ENCODE measurements around the gene ELOA. TPM values are rescaled to one million over a fixed set of nuclear protein-coding genes. Genes with fewer than 3 reads are reported as not detected.

The ELOA gene
- total and polyA plus RNA-seq, 9 of the 15 experiments (the other 6 are each of a cell fraction or from before 2014, with no cell fraction given), result 31.9 to 98.6 (median 61.3) TPM

- TF ChIP-seq, protein P1, sequence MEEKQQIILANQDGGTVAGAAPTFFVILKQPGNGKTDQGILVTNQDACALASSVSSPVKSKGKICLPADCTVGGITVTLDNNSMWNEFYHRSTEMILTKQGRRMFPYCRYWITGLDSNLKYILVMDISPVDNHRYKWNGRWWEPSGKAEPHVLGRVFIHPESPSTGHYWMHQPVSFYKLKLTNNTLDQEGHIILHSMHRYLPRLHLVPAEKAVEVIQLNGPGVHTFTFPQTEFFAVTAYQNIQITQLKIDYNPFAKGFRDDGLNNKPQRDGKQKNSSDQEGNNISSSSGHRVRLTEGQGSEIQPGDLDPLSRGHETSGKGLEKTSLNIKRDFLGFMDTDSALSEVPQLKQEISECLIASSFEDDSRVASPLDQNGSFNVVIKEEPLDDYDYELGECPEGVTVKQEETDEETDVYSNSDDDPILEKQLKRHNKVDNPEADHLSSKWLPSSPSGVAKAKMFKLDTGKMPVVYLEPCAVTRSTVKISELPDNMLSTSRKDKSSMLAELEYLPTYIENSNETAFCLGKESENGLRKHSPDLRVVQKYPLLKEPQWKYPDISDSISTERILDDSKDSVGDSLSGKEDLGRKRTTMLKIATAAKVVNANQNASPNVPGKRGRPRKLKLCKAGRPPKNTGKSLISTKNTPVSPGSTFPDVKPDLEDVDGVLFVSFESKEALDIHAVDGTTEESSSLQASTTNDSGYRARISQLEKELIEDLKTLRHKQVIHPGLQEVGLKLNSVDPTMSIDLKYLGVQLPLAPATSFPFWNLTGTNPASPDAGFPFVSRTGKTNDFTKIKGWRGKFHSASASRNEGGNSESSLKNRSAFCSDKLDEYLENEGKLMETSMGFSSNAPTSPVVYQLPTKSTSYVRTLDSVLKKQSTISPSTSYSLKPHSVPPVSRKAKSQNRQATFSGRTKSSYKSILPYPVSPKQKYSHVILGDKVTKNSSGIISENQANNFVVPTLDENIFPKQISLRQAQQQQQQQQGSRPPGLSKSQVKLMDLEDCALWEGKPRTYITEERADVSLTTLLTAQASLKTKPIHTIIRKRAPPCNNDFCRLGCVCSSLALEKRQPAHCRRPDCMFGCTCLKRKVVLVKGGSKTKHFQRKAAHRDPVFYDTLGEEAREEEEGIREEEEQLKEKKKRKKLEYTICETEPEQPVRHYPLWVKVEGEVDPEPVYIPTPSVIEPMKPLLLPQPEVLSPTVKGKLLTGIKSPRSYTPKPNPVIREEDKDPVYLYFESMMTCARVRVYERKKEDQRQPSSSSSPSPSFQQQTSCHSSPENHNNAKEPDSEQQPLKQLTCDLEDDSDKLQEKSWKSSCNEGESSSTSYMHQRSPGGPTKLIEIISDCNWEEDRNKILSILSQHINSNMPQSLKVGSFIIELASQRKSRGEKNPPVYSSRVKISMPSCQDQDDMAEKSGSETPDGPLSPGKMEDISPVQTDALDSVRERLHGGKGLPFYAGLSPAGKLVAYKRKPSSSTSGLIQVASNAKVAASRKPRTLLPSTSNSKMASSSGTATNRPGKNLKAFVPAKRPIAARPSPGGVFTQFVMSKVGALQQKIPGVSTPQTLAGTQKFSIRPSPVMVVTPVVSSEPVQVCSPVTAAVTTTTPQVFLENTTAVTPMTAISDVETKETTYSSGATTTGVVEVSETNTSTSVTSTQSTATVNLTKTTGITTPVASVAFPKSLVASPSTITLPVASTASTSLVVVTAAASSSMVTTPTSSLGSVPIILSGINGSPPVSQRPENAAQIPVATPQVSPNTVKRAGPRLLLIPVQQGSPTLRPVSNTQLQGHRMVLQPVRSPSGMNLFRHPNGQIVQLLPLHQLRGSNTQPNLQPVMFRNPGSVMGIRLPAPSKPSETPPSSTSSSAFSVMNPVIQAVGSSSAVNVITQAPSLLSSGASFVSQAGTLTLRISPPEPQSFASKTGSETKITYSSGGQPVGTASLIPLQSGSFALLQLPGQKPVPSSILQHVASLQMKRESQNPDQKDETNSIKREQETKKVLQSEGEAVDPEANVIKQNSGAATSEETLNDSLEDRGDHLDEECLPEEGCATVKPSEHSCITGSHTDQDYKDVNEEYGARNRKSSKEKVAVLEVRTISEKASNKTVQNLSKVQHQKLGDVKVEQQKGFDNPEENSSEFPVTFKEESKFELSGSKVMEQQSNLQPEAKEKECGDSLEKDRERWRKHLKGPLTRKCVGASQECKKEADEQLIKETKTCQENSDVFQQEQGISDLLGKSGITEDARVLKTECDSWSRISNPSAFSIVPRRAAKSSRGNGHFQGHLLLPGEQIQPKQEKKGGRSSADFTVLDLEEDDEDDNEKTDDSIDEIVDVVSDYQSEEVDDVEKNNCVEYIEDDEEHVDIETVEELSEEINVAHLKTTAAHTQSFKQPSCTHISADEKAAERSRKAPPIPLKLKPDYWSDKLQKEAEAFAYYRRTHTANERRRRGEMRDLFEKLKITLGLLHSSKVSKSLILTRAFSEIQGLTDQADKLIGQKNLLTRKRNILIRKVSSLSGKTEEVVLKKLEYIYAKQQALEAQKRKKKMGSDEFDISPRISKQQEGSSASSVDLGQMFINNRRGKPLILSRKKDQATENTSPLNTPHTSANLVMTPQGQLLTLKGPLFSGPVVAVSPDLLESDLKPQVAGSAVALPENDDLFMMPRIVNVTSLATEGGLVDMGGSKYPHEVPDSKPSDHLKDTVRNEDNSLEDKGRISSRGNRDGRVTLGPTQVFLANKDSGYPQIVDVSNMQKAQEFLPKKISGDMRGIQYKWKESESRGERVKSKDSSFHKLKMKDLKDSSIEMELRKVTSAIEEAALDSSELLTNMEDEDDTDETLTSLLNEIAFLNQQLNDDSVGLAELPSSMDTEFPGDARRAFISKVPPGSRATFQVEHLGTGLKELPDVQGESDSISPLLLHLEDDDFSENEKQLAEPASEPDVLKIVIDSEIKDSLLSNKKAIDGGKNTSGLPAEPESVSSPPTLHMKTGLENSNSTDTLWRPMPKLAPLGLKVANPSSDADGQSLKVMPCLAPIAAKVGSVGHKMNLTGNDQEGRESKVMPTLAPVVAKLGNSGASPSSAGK (IDR thresholded peaks at IDR 0.05), result peak; percentile 52
- TF ChIP-seq TSHZ1 (CRISPR knock-in tag; IDR thresholded peaks at IDR 0.05) (no peak), POLR3G (IDR thresholded peaks at IDR 0.05; ENCODE audit: extremely low read depth, insufficient read length, insufficient replicate concordance) (no peak), PHB2 (IDR thresholded peaks at IDR 0.05; ENCODE audit: low read depth) (no peak), ASH1L (IDR thresholded peaks at IDR 0.05; ENCODE audit: borderline replicate concordance, low read depth, partially characterized antibody) (no peak), DMBX1 (CRISPR knock-in tag; IDR thresholded peaks at IDR 0.05; ENCODE audit: borderline replicate concordance) (peak; percentile 45; the same call in 1 of the 2 replicates)
- TF ChIP-seq, protein P2, sequence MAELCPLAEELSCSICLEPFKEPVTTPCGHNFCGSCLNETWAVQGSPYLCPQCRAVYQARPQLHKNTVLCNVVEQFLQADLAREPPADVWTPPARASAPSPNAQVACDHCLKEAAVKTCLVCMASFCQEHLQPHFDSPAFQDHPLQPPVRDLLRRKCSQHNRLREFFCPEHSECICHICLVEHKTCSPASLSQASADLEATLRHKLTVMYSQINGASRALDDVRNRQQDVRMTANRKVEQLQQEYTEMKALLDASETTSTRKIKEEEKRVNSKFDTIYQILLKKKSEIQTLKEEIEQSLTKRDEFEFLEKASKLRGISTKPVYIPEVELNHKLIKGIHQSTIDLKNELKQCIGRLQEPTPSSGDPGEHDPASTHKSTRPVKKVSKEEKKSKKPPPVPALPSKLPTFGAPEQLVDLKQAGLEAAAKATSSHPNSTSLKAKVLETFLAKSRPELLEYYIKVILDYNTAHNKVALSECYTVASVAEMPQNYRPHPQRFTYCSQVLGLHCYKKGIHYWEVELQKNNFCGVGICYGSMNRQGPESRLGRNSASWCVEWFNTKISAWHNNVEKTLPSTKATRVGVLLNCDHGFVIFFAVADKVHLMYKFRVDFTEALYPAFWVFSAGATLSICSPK (IDR thresholded peaks at IDR 0.05; ENCODE audit: borderline replicate concordance), result no peak
Observed at GRCh38 chr1:23742670-23743286, 493 bp upstream of the ELOA start (continued).

All from K562 (cell line).